ENCODE results near the gene DCBLD2. TPM values are rescaled to one million over a fixed set of nuclear protein-coding genes. Genes with fewer than 3 reads are reported as not detected.

The DCBLD2 gene
- total RNA-seq, 1 experiment from 2014 or later, result 0.22 TPM

DNA sequence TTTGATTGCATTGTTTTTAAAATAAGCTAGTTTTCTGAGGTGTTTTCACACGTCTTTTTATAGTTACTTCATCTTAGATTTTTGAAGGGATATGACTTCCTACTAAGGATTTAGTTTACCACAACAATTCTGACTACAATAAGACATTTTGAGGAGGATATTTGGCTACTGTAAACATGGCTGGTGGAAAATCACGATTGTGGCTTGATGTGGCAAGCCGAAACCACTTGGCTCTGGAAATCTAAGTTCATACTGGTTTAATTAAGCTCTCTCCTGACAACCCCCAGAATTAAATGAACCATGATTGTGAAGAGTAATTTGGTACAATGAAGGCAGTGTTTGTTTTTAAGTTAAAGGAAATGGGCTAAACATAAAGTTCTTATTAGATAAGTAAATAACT is 107.5 kb downstream of the DCBLD2 start:
- H3K4me2 ChIP-seq (ENCODE audit: low read depth, low read length, poor library complexity, severe bottlenecking), result no peak overlapping the region
- no peaks in the 10 kb centered on the region for H3K79me2 ChIP-seq (ENCODE audit: low read length)
- H3K36me3 ChIP-seq (ENCODE audit: insufficient read depth, low read length), result no peaks in the 10 kb centered on the region
- H3K27me3 ChIP-seq (ENCODE audit: low read length), result no peaks in the 10 kb centered on the region
- no peaks in the 10 kb centered on the region for H3K9me2 ChIP-seq (replicated peaks; ENCODE audit: insufficient read depth, low read length)
- no peak overlapping the region for H3K9ac ChIP-seq (ENCODE audit: low read length)
- H2AFZ ChIP-seq (ENCODE audit: low read length), result no peak overlapping the region
- H3K4me1 ChIP-seq (ENCODE audit: low read length), result no peaks in the 10 kb centered on the region
- H3K27ac ChIP-seq (ENCODE audit: low read length), result no peak overlapping the region
- no peaks in the 10 kb centered on the region for H4K20me1 ChIP-seq (ENCODE audit: insufficient read depth, low read depth, low read length)
- H3K4me3 ChIP-seq (ENCODE audit: low read length), result no peak overlapping the region
- no peaks in the 10 kb centered on the region for H3K9me3 ChIP-seq (ENCODE audit: low read length)
- no peak for DNase-seq

DNA sequence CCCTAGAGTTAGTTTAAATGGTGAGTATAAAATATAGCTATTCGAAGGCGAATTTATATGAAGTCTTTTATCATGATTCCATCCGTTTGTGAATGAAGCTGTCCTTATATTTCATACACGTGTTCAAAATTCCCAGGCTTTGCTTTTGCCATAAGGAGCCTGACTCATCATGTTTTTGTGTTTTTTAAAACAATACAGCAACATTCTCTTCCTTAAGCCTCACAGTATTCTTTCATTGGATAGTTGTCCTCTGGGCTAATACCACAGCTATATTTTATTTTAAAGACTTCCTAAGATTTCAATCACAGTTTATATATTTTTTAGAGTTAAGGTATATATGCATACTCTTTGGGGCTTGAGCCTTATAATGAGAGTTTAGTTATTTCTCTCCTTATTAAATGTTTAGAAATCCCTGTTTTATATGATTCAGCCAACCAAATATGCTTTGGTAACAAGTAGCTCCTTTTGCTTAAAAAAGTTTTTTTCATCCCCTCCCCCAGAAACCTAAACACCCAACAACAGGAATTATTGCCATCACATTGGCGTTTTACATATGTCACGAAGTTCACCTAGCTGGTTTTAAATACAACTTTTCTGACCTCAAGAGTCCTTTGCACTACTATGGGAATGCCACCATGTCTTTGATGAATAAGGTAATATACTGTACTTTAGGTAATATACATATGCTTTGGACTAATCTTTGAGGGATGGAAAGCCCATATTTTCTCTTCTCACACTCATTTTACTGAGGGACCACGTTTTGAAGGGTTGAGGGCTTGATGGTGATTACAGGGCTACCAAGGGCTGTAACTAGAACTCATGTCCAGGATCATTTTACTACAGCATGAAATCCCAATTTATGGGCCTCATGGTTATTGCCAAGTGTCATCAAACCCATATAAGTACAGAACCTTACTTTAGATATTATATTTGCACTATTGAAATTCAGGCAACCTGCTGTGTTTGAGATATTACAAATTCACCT is 109.9 kb downstream of the DCBLD2 start:
- Histone ChIP-seq H3K27ac (ENCODE audit: low read length) (no peak overlapping the region), H3K9me3 (ENCODE audit: low read length) (no peaks in the 10 kb centered on the region), H3K27me3 (ENCODE audit: low read length) (no peaks in the 10 kb centered on the region), H3K4me1 (ENCODE audit: low read length) (no peaks in the 10 kb centered on the region), H3K4me3 (ENCODE audit: low read length) (no peak overlapping the region), H3K4me2 (ENCODE audit: low read depth, low read length, poor library complexity, severe bottlenecking) (no peak overlapping the region), H3K36me3 (ENCODE audit: insufficient read depth, low read length) (no peaks in the 10 kb centered on the region), H3K9ac (ENCODE audit: low read length) (no peak overlapping the region), H4K20me1 (ENCODE audit: insufficient read depth, low read depth, low read length) (no peaks in the 10 kb centered on the region), H3K9me2 (replicated peaks; ENCODE audit: insufficient read depth, low read length) (no peaks in the 10 kb centered on the region), H3K79me2 (ENCODE audit: low read length) (no peaks in the 10 kb centered on the region), H2AFZ (ENCODE audit: low read length) (no peak overlapping the region)
- DNase-seq, result no peak

DNA sequence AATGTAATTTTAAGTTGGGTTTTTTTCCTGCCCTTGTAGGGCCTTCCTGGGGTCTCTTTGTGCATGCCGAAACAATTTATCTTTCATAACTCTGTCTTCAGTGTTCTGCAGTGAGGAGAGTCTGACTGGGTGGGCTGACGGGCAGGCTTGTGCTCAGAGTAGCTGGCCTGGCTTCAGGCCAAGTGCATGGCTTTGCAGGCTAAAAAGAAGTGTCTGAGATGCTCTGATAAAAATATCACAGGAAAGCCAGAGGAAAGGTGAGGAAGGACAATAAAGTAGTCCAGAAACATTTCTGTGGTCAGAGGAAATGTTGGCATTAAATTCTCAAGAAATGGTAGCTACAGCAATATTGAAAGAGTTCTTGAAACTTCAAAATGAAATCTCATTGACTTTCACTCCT is 112.8 kb downstream of the DCBLD2 start:
- Histone ChIP-seq H3K27ac (ENCODE audit: low read length) (no peak overlapping the region), H3K36me3 (ENCODE audit: insufficient read depth, low read length) (no peaks in the 10 kb centered on the region), H3K27me3 (ENCODE audit: low read length) (no peaks in the 10 kb centered on the region), H4K20me1 (ENCODE audit: insufficient read depth, low read depth, low read length) (no peaks in the 10 kb centered on the region), H3K4me2 (ENCODE audit: low read depth, low read length, poor library complexity, severe bottlenecking) (no peak overlapping the region), H3K4me1 (ENCODE audit: low read length) (no peaks in the 10 kb centered on the region), H3K4me3 (ENCODE audit: low read length) (no peak overlapping the region), H3K9me2 (replicated peaks; ENCODE audit: insufficient read depth, low read length) (no peaks in the 10 kb centered on the region), H3K79me2 (ENCODE audit: low read length) (no peaks in the 10 kb centered on the region), H2AFZ (ENCODE audit: low read length) (no peak overlapping the region), H3K9me3 (ENCODE audit: low read length) (no peaks in the 10 kb centered on the region), H3K9ac (ENCODE audit: low read length) (no peak overlapping the region)
- DNase-seq, result no peak

DNA sequence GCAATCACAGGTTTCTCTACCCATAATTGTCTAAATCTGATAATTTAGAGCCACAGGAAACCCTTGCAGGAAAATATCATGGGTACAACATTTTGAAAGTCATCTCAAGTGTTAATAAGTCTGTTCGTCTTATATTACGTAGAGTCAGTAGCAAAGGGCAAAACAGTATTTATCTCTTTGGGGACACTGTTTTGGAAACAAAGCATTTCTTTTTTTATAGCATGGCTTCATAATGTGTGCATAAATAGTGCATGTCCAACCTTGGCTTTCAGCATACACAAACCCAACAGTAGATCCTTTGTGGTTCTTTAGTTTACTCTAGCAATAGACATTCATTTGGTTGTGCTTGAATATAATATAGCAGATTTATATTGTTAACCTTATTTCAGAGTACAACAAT is 114.3 kb downstream of the DCBLD2 start:
- no peaks in the 10 kb centered on the region for H3K27me3 ChIP-seq (ENCODE audit: low read length)
- H3K4me2 ChIP-seq (ENCODE audit: low read depth, low read length, poor library complexity, severe bottlenecking), result no peak overlapping the region
- no peaks in the 10 kb centered on the region for H3K9me2 ChIP-seq (replicated peaks; ENCODE audit: insufficient read depth, low read length)
- no peaks in the 10 kb centered on the region for H3K4me1 ChIP-seq (ENCODE audit: low read length)
- H4K20me1 ChIP-seq (ENCODE audit: insufficient read depth, low read depth, low read length), result no peaks in the 10 kb centered on the region
- H3K79me2 ChIP-seq (ENCODE audit: low read length), result no peaks in the 10 kb centered on the region
- no peak for DNase-seq
- H3K27ac ChIP-seq (ENCODE audit: low read length), result no peak overlapping the region
- no peak overlapping the region for H2AFZ ChIP-seq (ENCODE audit: low read length)
- H3K9ac ChIP-seq (ENCODE audit: low read length), result no peak overlapping the region
- H3K36me3 ChIP-seq (ENCODE audit: insufficient read depth, low read length), result no peaks in the 10 kb centered on the region
- no peak overlapping the region for H3K4me3 ChIP-seq (ENCODE audit: low read length)
- no peaks in the 10 kb centered on the region for H3K9me3 ChIP-seq (ENCODE audit: low read length)

DNA sequence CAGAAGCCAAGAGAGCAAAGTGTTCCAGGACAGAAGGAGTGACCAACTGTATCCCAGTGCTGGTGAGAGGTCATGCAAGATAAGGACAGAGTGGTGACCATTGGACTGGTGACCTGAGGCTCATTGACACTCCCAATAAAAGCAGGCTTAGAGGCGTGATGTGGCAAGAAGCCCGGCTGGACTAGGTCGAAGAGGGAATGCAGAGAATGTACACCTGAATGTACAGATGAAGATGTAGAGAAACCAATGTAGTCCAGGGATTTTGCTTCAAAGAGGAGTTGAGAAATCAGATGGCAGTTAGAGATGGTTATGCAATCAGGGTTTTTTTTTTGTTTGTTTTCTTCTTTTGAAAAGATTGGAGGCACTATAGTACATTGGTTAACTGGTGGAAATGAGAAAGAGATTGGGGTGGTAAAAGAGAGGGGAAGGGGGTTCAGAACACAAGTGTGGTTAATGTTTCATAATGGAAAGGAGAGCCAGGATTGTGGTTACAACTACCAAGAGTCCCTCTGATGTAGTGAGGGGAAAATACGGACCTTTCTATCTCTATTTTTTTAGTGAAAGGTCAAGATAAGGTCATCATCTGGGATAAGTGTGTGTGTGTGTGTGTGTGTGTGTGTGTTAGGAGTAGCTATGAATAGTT is 115.0 kb downstream of the DCBLD2 start:
- H3K4me2 ChIP-seq (ENCODE audit: low read depth, low read length, poor library complexity, severe bottlenecking), result no peak overlapping the region
- H3K79me2 ChIP-seq (ENCODE audit: low read length), result no peaks in the 10 kb centered on the region
- no peak for DNase-seq
- no peak overlapping the region for H3K27ac ChIP-seq (ENCODE audit: low read length)
- H3K4me3 ChIP-seq (ENCODE audit: low read length), result no peak overlapping the region
- no peaks in the 10 kb centered on the region for H3K36me3 ChIP-seq (ENCODE audit: insufficient read depth, low read length)
- H3K9ac ChIP-seq (ENCODE audit: low read length), result no peak overlapping the region
- H3K9me2 ChIP-seq (replicated peaks; ENCODE audit: insufficient read depth, low read length), result no peaks in the 10 kb centered on the region
- no peak overlapping the region for H2AFZ ChIP-seq (ENCODE audit: low read length)
- no peaks in the 10 kb centered on the region for H3K4me1 ChIP-seq (ENCODE audit: low read length)
- no peaks in the 10 kb centered on the region for H3K27me3 ChIP-seq (ENCODE audit: low read length)
- no peaks in the 10 kb centered on the region for H3K9me3 ChIP-seq (ENCODE audit: low read length)
- H4K20me1 ChIP-seq (ENCODE audit: insufficient read depth, low read depth, low read length), result no peaks in the 10 kb centered on the region

DNA sequence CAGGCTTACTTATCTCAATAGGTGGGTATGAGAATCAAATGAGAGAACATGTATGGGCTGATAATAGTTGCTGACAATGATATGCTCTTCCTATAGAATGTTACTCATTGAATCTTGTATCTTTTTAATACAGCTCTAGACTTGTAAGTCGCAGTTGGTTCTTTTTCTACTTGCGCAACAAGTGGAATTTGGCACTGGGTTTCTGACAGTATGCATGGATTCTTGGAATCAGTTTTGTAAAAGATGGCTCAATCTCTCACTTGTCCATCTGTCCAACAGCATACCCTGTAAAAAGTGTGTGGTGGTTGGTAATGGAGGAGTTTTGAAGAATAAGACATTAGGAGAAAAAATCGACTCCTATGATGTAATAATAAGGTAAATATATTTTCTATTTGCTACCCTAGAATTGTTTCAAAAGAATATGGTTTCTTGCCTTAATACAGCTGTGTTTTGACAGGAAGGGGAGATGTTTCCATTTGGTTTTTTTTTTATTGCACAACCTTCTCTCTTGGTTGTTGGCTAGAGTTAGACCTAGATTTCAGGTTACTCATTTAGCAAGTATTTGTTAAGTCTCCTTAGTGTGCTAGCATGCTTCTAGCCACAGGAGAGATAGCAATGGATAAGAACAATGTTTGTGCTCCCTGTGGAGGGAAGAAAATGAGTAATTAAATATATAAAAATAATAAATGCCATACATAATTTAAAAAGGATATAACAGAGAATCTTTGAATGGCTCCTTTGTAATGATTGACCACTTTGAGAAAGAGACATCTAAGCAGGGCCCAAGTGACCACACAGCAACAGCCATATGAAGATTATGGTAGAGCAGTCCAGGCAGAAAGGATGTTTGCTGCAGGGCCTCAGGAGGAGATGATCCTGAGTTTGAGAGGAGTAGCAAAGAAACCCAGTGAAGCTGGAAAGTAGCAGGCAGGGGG is 116.6 kb downstream of the DCBLD2 start:
- H3K4me1 ChIP-seq (ENCODE audit: low read length), result no peaks in the 10 kb centered on the region
- H4K20me1 ChIP-seq (ENCODE audit: insufficient read depth, low read depth, low read length), result no peaks in the 10 kb centered on the region
- DNase-seq, result no peak
- H3K9ac ChIP-seq (ENCODE audit: low read length), result no peak overlapping the region
- H3K36me3 ChIP-seq (ENCODE audit: insufficient read depth, low read length), result no peaks in the 10 kb centered on the region
- H3K79me2 ChIP-seq (ENCODE audit: low read length), result no peaks in the 10 kb centered on the region
- H2AFZ ChIP-seq (ENCODE audit: low read length), result no peak overlapping the region
- no peak overlapping the region for H3K4me2 ChIP-seq (ENCODE audit: low read depth, low read length, poor library complexity, severe bottlenecking)
- no peak overlapping the region for H3K4me3 ChIP-seq (ENCODE audit: low read length)
- H3K9me3 ChIP-seq (ENCODE audit: low read length), result no peaks in the 10 kb centered on the region
- no peaks in the 10 kb centered on the region for H3K27me3 ChIP-seq (ENCODE audit: low read length)
- no peak overlapping the region for H3K27ac ChIP-seq (ENCODE audit: low read length)
- H3K9me2 ChIP-seq (replicated peaks; ENCODE audit: insufficient read depth, low read length), result no peaks in the 10 kb centered on the region

DNA sequence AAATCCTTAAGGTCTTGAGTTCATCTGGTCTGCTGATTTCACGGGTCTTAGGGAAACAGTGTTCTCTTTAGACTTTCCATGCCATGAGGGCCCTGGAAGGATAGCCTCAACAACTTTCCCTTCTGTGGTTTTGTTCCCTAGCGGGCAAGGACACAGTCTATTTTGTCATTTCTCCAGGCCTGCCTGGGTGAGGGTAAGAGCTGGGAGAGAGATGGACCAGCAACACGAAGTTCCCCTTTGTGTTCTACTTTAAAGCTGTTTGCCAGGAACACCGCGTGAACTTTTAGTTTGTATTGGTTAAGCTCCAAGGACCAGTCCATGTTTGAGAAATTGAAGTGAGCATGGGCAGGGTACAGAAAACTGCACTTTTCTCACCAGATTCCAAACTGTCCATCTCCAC is 117.5 kb downstream of the DCBLD2 start:
- Histone ChIP-seq H3K9me3 (ENCODE audit: low read length) (no peaks in the 10 kb centered on the region), H4K20me1 (ENCODE audit: insufficient read depth, low read depth, low read length) (no peaks in the 10 kb centered on the region), H3K4me3 (ENCODE audit: low read length) (no peak overlapping the region), H3K27ac (ENCODE audit: low read length) (no peak overlapping the region), H3K36me3 (ENCODE audit: insufficient read depth, low read length) (no peaks in the 10 kb centered on the region), H3K79me2 (ENCODE audit: low read length) (no peaks in the 10 kb centered on the region), H3K9me2 (replicated peaks; ENCODE audit: insufficient read depth, low read length) (no peaks in the 10 kb centered on the region), H3K9ac (ENCODE audit: low read length) (no peak overlapping the region), H3K4me2 (ENCODE audit: low read depth, low read length, poor library complexity, severe bottlenecking) (no peak overlapping the region), H3K4me1 (ENCODE audit: low read length) (no peaks in the 10 kb centered on the region), H2AFZ (ENCODE audit: low read length) (no peak overlapping the region), H3K27me3 (ENCODE audit: low read length) (no peaks in the 10 kb centered on the region)
- DNase-seq, result no peak
